Measurements from ENCODE around the gene CCDC171. TPM values are rescaled to one million over a fixed set of nuclear protein-coding genes. Genes with fewer than 3 reads are reported as not detected.
A peak's percentile ranks its signal among the peaks of the same experiment; 100 is the strongest.
"Not testable (repeated sequence)": the region's sequence is repeated elsewhere in the genome, so short reads cannot be mapped to it uniquely, and the experiment has no call there.

Gene CCDC171
- total and polyA plus RNA-seq, 5 experiments from 2014 or later, result 0.39 to 3.2 (median 0.80) TPM

- Mint-ChIP-seq H3K4me3 (no peak overlapping the region), H3K9me3 (peaks cover 0 to 19% (median 7%) of the 10 kb centered on the region in 9 donors), H3K27me3 (peaks cover 0 to under 1% (median 0%) of the 10 kb centered on the region in 5 donors), H3K4me1 (peaks cover 0 to 1% (median 0%) of the 10 kb centered on the region in 4 donors), H3K27ac (no peak overlapping the region), H3K36me3 (peaks cover 29 to 41% (median 30%) of the 10 kb centered on the region in 3 donors)
- DNase-seq, result no peak
- POLR2A ChIA-PET, result no interaction called here
- ATAC-seq, result no peak
These were observed 191.4 kb downstream of the CCDC171 start for GRCh38 chr9:15744196-15744595.

DNA sequence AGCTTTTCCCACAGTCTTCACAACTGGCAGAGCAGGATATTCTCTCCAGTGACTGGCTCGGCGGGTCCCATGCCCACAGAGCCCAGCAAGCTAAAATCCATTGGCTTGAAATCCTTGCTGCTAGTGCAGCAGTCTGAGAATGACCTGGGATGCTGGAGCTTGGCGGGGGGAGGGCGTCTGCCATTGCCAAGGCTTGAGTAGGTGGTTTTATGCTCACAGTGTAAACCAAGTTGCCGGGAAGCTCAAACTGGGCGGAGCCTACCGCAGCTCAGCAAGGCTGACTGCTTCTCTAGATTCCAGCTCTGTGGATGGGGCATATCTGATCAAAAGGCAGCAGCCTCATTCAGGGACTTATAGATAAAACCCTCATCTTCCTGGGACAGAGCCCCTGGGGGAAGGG is 194.1 kb downstream of the CCDC171 start:
- H3K27ac Mint-ChIP-seq, result no peak overlapping the region
- POLR2A ChIA-PET, result no interaction called here
- peaks cover 0 to 32% (median 15%) of the 10 kb centered on the region in 9 donors for H3K9me3 Mint-ChIP-seq
- H3K4me3 Mint-ChIP-seq, result no peak overlapping the region
- H3K27me3 Mint-ChIP-seq, result peaks cover 0 to 7% (median 0%) of the 10 kb centered on the region in 5 donors
- peaks cover 28 to 40% (median 31%) of the 10 kb centered on the region in 3 donors for H3K36me3 Mint-ChIP-seq
- ATAC-seq (no peak), DNase-seq (no peak)
- peaks cover 0 to 1% (median 0%) of the 10 kb centered on the region in 4 donors for H3K4me1 Mint-ChIP-seq

DNA sequence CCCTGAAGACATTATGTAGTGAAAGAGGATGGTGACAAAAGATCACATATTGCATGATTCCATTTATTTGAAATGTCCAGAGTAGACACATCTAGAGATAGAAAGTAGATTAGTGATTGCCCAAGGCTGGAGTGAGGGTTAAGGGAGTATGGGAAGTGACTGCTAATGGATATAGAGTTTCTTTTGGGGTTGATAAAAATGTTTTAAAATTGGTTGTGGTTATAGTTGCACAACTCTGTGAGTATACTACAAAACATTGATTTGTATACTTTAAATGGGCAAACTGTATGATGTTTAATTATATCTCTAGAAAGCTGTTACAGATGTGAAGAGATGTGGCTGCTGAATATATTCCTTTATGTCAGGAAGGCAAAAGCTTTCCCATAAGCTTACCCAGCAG is 202.8 kb downstream of the CCDC171 start:
- no peak for DNase-seq
- no peak overlapping the region for H3K4me3 Mint-ChIP-seq
- no peak for ATAC-seq
- no peaks in the 10 kb centered on the region for H3K27me3 Mint-ChIP-seq
- H3K36me3 Mint-ChIP-seq, result peaks cover 0 to 1% (median 0%) of the 10 kb centered on the region in 3 donors
- H3K4me1 Mint-ChIP-seq, result no peaks in the 10 kb centered on the region
- POLR2A ChIA-PET, result no interaction called here
- H3K27ac Mint-ChIP-seq, result no peak overlapping the region
- peaks cover 0 to 9% (median 3%) of the 10 kb centered on the region in 9 donors for H3K9me3 Mint-ChIP-seq

GRCh38 chr9:15761551-15761950 is 208.7 kb downstream of the CCDC171 start:
- H3K9me3 Mint-ChIP-seq, result peaks cover 0 to 7% (median 0%) of the 10 kb centered on the region in 9 donors
- no peak overlapping the region for H3K27ac Mint-ChIP-seq
- no peak overlapping the region for H3K4me3 Mint-ChIP-seq
- DNase-seq (no peak), ATAC-seq (no peak)
- H3K36me3 Mint-ChIP-seq, result peaks cover 0 to 3% (median 0%) of the 10 kb centered on the region in 3 donors
- H3K4me1 Mint-ChIP-seq, result no peaks in the 10 kb centered on the region
- POLR2A ChIA-PET, result no interaction called here
- no peaks in the 10 kb centered on the region for H3K27me3 Mint-ChIP-seq

DNA sequence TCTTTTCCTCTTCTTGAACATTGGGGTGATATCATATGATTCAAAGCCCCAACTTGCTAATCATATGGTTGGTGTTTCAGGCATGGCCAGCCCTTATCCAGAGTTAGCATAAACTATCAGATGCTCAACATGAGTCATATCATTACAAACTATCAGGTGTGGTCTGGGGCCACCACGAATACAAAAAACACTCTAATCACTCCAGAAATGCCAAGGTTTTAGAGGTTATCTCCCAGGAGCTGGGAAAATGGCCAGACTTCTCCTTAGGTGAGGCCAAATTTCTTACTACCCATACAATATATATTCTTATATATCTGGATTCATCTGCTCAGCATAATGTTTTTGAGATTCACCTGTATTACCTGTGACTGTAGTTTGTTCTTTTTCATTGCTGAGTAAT is 210.5 kb downstream of the CCDC171 start:
- Mint-ChIP-seq H3K9me3 (no peaks in the 10 kb centered on the region), H3K27me3 (peaks cover 0 to 1% (median 0%) of the 10 kb centered on the region in 5 donors), H3K27ac (no peak overlapping the region), H3K4me1 (no peaks in the 10 kb centered on the region), H3K36me3 (peaks cover 0 to 3% (median 0%) of the 10 kb centered on the region in 3 donors), H3K4me3 (no peak overlapping the region)
- POLR2A ChIA-PET, result no interaction called here
- DNase-seq (no peak), ATAC-seq (no peak)

- DNase-seq (no peak), ATAC-seq (no peak)
- POLR2A ChIA-PET, result no interaction called here
- Mint-ChIP-seq H3K27me3 (peaks cover 0 to 1% (median 0%) of the 10 kb centered on the region in 5 donors), H3K9me3 (no peaks in the 10 kb centered on the region), H3K36me3 (peaks cover 0 to 3% (median 0%) of the 10 kb centered on the region in 3 donors), H3K4me1 (no peaks in the 10 kb centered on the region), H3K27ac (no peak overlapping the region), H3K4me3 (no peak overlapping the region)
These were observed 211.3 kb downstream of the CCDC171 start for GRCh38 chr9:15764131-15764530.

DNA sequence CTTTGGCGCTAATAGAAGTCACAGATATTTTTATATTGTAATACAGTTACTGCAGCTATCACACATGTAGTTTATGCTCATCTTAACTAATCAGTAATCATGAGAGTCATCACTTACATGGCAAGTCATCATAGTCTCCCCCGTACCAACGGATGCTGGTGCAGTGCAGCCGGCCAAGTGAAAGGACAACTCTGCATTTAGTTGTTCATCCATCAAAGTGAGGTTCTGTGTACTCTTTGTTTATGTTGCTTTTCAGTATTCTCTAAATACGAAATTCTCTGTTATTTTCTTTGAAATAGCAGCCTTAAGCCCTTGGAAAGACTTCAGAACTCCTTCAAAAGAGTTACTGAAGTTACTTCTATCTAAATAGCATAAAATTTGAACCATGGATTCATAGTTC is 216.7 kb downstream of the CCDC171 start:
- DNase-seq (no peak), ATAC-seq (no peak)
- Mint-ChIP-seq H3K4me1 (no peaks in the 10 kb centered on the region), H3K9me3 (peaks cover 0 to 3% (median 0%) of the 10 kb centered on the region in 9 donors), H3K36me3 (no peaks in the 10 kb centered on the region), H3K4me3 (no peak overlapping the region), H3K27ac (no peak overlapping the region), H3K27me3 (peaks cover 0 to 1% (median 0%) of the 10 kb centered on the region in 5 donors)
- POLR2A ChIA-PET, result no interaction called here

DNA sequence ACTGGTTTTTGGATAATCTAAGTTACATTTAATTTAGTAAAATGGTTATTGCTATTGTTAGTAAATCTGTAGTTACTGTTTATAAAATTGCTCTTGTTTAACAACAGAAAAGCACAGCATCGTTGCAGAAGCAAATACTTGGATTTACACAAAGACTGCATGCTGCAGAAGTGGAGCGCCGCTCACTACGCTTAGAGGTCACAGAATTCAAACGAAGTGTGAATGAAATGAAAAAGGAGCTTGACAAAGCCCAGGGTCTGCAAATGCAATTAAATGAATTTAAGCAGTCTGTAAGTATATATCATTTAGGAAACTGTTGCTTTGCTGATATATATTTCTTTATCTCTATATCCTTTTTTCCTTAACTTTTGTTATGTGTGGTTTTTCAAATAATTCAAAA is 226.0 kb downstream of the CCDC171 start:
- no peaks in the 10 kb centered on the region for H3K27me3 Mint-ChIP-seq
- POLR2A ChIA-PET, result no interaction called here
- ATAC-seq, result no peak

GRCh38 chr9:15782106-15782505 is 229.3 kb downstream of the CCDC171 start:
- Mint-ChIP-seq H3K27ac (no peak overlapping the region), H3K9me3 (no peaks in the 10 kb centered on the region), H3K4me1 (no peaks in the 10 kb centered on the region), H3K36me3 (peaks cover 0 to 3% (median 0%) of the 10 kb centered on the region in 3 donors), H3K27me3 (no peaks in the 10 kb centered on the region), H3K4me3 (no peak overlapping the region)
- no peak for DNase-seq
- POLR2A ChIA-PET, result no interaction called here
- ATAC-seq, result no peak

More for the DNA sequence above, 226.0 kb downstream of the CCDC171 start:
- Mint-ChIP-seq H3K4me1 (no peaks in the 10 kb centered on the region), H3K36me3 (no peaks in the 10 kb centered on the region), H3K4me3 (no peak overlapping the region), H3K9me3 (no peaks in the 10 kb centered on the region), H3K27ac (no peak overlapping the region)
- DNase-seq, result no peak

DNA sequence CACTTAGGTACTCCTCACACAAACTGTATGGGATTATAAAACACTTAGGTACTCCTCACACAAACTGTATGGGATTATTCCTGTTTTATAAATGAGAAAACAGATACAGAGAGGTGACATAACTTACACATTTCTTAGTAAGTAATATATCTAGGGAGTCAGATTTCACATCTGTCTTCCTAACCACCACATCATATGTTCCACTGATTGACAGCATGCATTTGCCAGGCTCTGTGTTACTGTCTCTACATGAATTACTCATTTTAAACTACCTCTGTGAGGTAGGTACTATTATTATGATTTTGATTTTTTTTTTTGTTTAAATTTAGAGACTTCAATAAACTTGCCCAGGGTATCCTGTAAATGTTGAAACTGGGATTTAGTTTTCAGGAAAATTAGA is 232.7 kb downstream of the CCDC171 start:
- no peak overlapping the region for H3K27ac Mint-ChIP-seq
- H3K4me1 Mint-ChIP-seq, result no peaks in the 10 kb centered on the region
- H3K9me3 Mint-ChIP-seq, result peaks cover 0 to 4% (median 0%) of the 10 kb centered on the region in 9 donors

DNA sequence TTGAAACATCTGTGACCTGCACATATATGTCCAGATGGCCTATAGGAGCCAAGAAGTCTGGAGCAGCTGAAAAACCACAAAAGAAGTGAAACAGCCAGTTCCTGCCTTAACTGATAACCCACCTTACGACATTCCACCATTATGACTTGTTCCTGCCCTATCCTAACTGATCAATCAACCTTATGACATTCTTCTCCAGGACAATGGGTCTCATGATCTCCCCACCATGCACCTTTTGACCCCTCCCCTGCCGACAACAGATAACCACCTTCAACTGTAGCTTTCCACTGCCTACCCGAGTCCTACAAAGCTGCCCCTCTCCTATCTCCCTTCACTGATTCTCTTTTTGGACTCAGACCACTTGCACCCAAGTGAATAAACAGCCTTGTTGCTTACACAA is 233.8 kb downstream of the CCDC171 start:
- POLR2A ChIA-PET, result no interaction called here
- H3K27me3 Mint-ChIP-seq, result no peaks in the 10 kb centered on the region
- peak overlapping the region in 1 of 10 donors; percentile 6 for H3K27ac Mint-ChIP-seq
- no peak for DNase-seq
- no peak for ATAC-seq
- H3K9me3 Mint-ChIP-seq, result peaks cover 0 to 7% (median under 1%) of the 10 kb centered on the region in 9 donors
- peaks cover 2 to 10% (median 9%) of the 10 kb centered on the region in 3 donors for H3K36me3 Mint-ChIP-seq
- H3K4me3 Mint-ChIP-seq, result no peak overlapping the region
- H3K4me1 Mint-ChIP-seq, result no peaks in the 10 kb centered on the region

More for the DNA sequence above, 232.7 kb downstream of the CCDC171 start:
- ATAC-seq (no peak), DNase-seq (no peak)
- Mint-ChIP-seq H3K27me3 (no peaks in the 10 kb centered on the region), H3K4me3 (no peak overlapping the region), H3K36me3 (peaks cover 0 to 8% (median 5%) of the 10 kb centered on the region in 3 donors)
- POLR2A ChIA-PET, result no interaction called here

GRCh38 chr9:15810219-15810899 is 257.5 kb downstream of the CCDC171 start:
- H3K4me1 Mint-ChIP-seq, H3K27me3 Mint-ChIP-seq, POLR2A ChIA-PET, ATAC-seq, H3K4me3 Mint-ChIP-seq, H3K27ac Mint-ChIP-seq: not testable (repeated sequence)
- peak in 1 of 10 donors; percentile 4 for DNase-seq
- peaks cover 3 to 33% (median 23%) of the 10 kb centered on the region in 9 donors for H3K9me3 Mint-ChIP-seq
- peaks cover 2 to 31% (median 30%) of the 10 kb centered on the region in 3 donors for H3K36me3 Mint-ChIP-seq

GRCh38 chr9:15813076-15813475 is 260.2 kb downstream of the CCDC171 start:
- no peak overlapping the region for H3K4me3 Mint-ChIP-seq
- ATAC-seq, result no peak
- no peaks in the 10 kb centered on the region for H3K27me3 Mint-ChIP-seq
- peaks cover 0 to 3% (median 0%) of the 10 kb centered on the region in 4 donors for H3K4me1 Mint-ChIP-seq
- POLR2A ChIA-PET, result no interaction called here
- peaks cover 0 to 10% (median 5%) of the 10 kb centered on the region in 9 donors for H3K9me3 Mint-ChIP-seq
- H3K27ac Mint-ChIP-seq, result no peak overlapping the region
- peaks cover 0 to 13% (median 5%) of the 10 kb centered on the region in 3 donors for H3K36me3 Mint-ChIP-seq
- no peak for DNase-seq

DNA sequence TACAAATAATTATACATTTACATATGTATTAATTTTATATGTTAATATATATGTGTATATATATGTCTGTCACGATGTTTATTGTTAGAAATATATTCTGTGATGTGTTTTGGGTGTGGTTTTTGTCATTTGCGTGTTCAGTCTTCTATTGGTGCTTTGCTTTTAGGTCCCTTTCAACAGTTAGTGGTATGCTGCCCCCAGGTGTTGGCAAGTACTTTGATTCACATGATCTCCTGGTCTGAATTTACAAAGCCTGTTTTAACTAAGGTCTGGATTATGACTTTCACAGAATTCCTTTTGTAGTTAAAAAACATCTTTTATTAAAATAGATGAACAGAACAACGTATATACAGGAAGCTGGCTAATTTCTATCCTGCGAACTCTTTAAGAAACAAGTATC is 271.5 kb downstream of the CCDC171 start:
- H3K4me3 Mint-ChIP-seq, result no peak overlapping the region
- POLR2A ChIA-PET, result no interaction called here
- peaks cover 0 to 21% (median 6%) of the 10 kb centered on the region in 9 donors for H3K9me3 Mint-ChIP-seq
- H3K27me3 Mint-ChIP-seq, result no peaks in the 10 kb centered on the region
- H3K36me3 Mint-ChIP-seq, result peaks cover 0 to 2% (median 0%) of the 10 kb centered on the region in 3 donors
- H3K4me1 Mint-ChIP-seq, result no peaks in the 10 kb centered on the region
- no peak for ATAC-seq
- no peak overlapping the region for H3K27ac Mint-ChIP-seq
- no peak for DNase-seq

Measured in naive thymus-derived CD8-positive, alpha-beta T cell (primary cell).